ENCODE measurements around the gene PLCZ1. TPM values are rescaled to one million over a fixed set of nuclear protein-coding genes. Genes with fewer than 3 reads are reported as not detected.

Gene PLCZ1
- total RNA-seq, 3 donors from 2014 or later: not detected

GRCh38 chr12:18683327-18684013, 54.3 kb downstream of the PLCZ1 start:
- no peak for TF ChIP-seq CTCF (IDR thresholded peaks at IDR 0.05)
- intact Hi-C loops (cut with DNase I, micrococcal nuclease): no loop called here
- no peaks in the 10 kb centered on the region for H3K36me3 ChIP-seq (ENCODE audit: low read depth)
- H3K4me1 ChIP-seq (ENCODE audit: low read depth): no peaks in the 10 kb centered on the region
- no peak overlapping the region for H3K4me3 ChIP-seq
- DNase-seq (no peak), ATAC-seq (no peak)
- H3K9me3 ChIP-seq: no peaks in the 10 kb centered on the region

GRCh38 chr12:18681818-18682217, 56.0 kb downstream of the PLCZ1 start:
- H3K36me3 ChIP-seq (ENCODE audit: low read depth): no peaks in the 10 kb centered on the region
- H3K4me1 ChIP-seq (ENCODE audit: low read depth): no peaks in the 10 kb centered on the region
- DNase-seq (no peak), ATAC-seq (no peak)
- no peak for TF ChIP-seq CTCF (IDR thresholded peaks at IDR 0.05)
- no peak overlapping the region for H3K4me3 ChIP-seq
- no peaks in the 10 kb centered on the region for H3K9me3 ChIP-seq
- intact Hi-C loops (cut with DNase I, micrococcal nuclease): no loop called here

- no peaks in the 10 kb centered on the region for H3K9me3 ChIP-seq
- no peak for ATAC-seq
- no peak overlapping the region for H3K4me3 ChIP-seq
- TF ChIP-seq CTCF (IDR thresholded peaks at IDR 0.05): no peak
- no peaks in the 10 kb centered on the region for H3K4me1 ChIP-seq (ENCODE audit: low read depth)
- DNase-seq: no peak
- H3K36me3 ChIP-seq (ENCODE audit: low read depth): no peaks in the 10 kb centered on the region
- intact Hi-C loops (cut with DNase I, micrococcal nuclease): no loop called here
Observed at GRCh38 chr12:18676996-18677588, 60.7 kb downstream of the PLCZ1 start.

- TF ChIP-seq CTCF (IDR thresholded peaks at IDR 0.05): no peak
- Histone ChIP-seq H3K9me3 (no peaks in the 10 kb centered on the region), H3K36me3 (ENCODE audit: low read depth) (no peaks in the 10 kb centered on the region), H3K4me1 (ENCODE audit: low read depth) (no peaks in the 10 kb centered on the region), H3K4me3 (no peak overlapping the region)
- no peak for DNase-seq
- intact Hi-C loops (cut with DNase I, micrococcal nuclease): no loop called here
- ATAC-seq: no peak
Observed at GRCh38 chr12:18676141-18676540, 61.7 kb downstream of the PLCZ1 start.

GRCh38 chr12:18658829-18659228, 79.0 kb downstream of the PLCZ1 start:
- ATAC-seq: no peak

More at GRCh38 chr12:18658829-18659228, 79.0 kb downstream of the PLCZ1 start:
- no peaks in the 10 kb centered on the region for H3K9me3 ChIP-seq
- no peak for DNase-seq
- H3K4me3 ChIP-seq: no peak overlapping the region
- H3K36me3 ChIP-seq (ENCODE audit: low read depth): no peaks in the 10 kb centered on the region
- TF ChIP-seq CTCF (IDR thresholded peaks at IDR 0.05): no peak
- no peaks in the 10 kb centered on the region for H3K4me1 ChIP-seq (ENCODE audit: low read depth)
- intact Hi-C loops (cut with DNase I, micrococcal nuclease): no loop called here
